ENCODE measurements around the gene ADGRV1.

GRCh38 chr5:90962481-90962880 lies 403.9 kb downstream of the ADGRV1 start:
- TF ChIP-seq CTCF (IDR thresholded peaks at IDR 0.05) (no peak), POLR2A (IDR thresholded peaks at IDR 0.05) (no peak)

Data from thyroid gland (tissue), 4 donors.